Right renal pelvis (tissue), 4 donors: Measurements from ENCODE around the gene CCDC169. TPM values are rescaled to one million over a fixed set of nuclear protein-coding genes. Genes with fewer than 3 reads are reported as not detected.
"Not testable (repeated sequence)": the region's sequence is repeated elsewhere in the genome, so short reads cannot be mapped to it uniquely, and the experiment has no call there.

Source experiments
- DNase-seq, 4 donors: peaks; one replicate each; pipeline ENCODE4 v3.0.0-alpha.2; 2013; ENCODE audit warnings: low read depth in 4 of 4, low spot score in 3 of 4, missing footprints in 1 of 4
- polyA plus RNA-seq, 4 donors: library from polyadenylated mRNA; unstranded; fragments of 120-200 nt; gene quantifications; one replicate each; pipeline ENCODE4 v1.2.1, GENCODE V29; 2013; ENCODE audit not compliant: insufficient read length in 4 of 4

The CCDC169 gene
- 1 to 10 TPM; 4.2 to 6.9 (median 5.8) TPM for polyA plus RNA-seq

DNA sequence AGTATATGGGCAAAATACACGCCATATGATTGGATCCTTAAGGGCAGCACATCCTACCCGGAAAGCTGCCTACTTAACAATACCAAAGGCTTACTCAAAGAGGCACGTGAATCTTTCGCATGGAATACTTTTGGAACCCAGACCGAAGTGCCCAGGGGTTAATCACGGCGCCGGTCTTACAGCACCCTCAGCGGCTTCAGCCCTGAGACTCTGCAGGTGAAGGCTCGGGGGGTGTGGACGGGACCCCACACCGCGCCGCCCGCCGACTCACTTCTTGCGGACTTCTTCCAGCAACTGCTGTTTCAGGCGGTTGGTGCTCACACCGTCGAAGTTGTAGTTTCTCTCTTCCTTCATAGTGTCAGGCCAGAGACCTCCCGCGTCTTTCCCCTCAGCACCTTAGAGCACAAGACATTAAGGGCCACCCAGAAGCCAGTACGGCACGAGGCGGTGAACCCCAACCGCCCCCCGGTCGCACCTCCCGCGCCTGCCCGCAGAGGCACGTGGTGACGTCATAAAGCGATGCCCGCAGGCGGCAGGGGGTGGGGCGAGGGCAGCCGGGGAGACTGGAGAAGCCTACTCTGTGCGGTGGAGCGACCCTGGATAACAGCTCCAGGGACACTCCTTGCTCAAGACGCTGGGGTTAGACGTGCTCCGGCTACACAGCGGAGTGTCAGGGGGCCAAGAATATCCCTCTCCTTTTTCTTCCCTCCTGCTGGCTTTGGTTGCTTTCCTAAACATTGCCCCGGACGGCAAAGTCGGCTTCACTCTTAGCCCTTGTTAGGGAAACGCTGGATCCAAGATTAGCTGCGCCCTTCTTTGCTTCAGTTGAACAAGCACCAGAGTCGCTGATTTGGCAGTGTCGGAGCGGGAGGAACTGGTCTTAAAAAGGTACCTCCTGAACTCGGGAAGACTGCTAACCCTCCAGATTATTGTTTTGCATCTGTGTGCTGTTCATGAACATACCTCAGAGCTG lies at the start of gene CCDC169:
Gene CCDC169, minus strand, starts transcription at position 449 of the 973 bp plus-strand sequence. Its CDS starts 95 bp downstream, at position 354.
- peak; percentile 54 to 64 (median 60) for DNase-seq

DNA sequence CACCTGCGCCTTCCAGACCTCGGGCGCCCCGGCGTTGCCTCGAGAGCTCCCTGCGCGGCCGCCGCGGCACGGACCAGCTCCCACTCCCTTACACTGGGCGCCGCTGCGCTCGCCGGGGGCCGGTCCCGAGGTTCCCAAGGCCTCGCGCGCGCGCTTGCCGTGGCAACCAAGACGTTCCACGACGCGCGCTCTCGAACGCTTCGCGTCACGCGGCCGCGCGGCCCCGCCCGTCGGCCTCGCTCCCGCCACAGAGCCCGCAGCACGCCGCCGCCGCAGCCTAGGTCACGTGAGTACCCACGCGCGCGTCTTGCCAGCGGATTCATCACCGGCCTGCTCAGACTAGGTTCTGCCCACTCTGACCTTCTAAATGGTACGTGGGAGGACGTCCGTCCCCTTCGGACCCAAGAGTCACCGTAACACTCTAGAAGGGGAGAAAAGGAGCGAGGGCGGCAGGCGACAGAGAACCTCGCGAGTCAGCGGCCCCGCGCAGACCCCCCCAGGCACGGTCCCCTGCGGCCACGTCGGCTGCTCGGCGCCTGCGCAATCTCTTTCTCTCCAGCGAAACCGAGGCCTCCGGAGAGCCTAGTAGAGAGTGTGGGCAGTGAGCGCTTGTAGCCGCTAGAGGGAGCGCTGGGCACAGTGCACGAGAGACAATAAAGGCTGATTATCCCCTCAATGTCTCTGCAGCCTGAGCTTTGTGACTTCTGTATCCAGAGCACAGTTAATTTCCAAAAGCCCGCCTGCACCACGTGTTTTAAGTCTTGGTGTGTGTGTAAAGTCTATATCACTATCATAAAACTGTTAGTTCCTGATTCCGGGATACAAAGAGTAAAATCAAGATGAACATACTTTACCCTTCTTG lies 48.8 kb upstream of the CCDC169 start, which contains the start of gene SPART:
Gene SPART, minus strand, starts transcription at position 173 of the 862 bp plus-strand sequence. CDS start 10,564 bp downstream, outside the sequence.
- DNase-seq, result peak; percentile 82 to 91 (median 86)

DNA sequence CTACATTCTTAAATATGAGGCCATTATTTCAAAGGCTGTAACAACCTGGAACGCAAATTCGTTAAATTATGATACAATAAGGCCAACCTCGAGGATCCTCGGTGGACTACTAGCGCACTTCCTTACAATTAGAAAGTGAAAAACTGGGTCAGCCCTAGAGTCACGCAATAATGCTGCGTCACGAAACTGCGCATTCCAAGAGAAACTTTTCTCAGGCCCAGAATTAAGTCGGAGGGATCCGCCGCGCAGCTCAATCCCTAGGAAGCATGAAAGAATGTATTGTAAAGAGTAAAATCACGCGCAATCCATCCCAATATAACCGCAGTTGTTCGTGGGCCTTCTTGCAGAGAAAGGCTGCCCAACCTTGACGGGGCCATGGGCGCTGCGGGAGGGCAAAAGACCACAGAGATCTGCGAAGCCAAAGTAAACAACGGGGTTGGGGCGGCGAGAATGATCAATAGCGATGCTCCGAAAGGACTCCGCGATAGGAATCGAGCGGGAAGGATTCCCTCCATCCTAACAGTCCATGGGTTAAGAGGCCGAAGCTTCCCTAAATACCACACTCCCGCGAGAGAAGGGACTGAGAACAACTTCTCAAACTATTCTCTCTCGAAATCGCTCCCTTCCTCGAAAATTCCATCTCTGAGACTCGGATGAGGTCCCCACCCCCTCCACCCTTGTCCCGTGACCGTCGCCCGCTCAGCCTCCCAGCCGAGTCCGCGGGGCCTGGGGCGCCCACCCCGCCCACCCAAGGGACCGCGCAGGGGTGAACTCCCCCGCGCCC lies 48.0 kb upstream of the CCDC169 start:
- peak; percentile 63 to 69 (median 66) for DNase-seq

DNA sequence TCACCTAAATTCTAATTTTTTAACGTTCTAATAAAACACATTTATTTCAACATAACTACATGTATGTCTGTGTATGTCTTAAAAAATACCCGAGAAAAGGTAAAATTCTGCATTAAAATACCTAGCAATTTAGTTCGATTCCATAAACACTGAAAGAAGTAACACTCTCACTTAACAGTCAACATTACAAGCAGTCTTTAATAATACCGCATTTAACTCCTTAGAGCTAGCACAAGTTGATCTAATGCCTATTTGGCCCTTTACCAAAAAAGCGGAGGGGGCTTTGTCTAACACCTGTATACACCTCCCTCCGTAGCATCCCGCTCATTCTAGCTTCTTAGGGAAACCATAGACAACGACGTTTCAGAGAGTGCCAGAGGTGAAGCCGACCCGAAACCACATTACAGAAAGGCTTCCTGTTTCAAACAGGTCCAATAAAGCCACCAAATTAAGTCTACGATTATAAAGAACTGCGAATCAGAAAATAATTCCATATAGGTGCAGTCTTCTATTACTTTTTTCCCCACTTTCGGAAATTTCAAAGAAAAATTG lies 47.3 kb upstream of the CCDC169 start:
- peak in 1 of 4 donors; percentile 25 for DNase-seq

DNA sequence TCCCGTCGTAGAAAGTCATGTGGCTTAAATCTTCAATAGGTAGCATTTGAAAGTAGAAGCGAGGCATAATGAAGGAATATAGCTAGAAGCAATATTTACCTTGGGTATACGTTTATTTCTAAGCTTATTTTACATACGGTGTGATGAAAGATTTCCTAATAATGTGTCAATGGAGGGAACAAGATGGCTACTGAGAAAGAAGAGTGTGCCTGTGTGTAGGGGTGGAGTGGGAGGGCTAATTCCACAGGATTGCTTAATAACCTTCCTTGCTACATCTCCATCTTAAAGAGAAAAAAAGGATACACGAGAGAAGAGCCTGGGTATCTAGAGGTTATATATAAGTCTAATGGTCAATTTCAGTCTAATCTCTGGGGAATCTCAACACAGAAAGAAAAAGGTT lies 46.6 kb upstream of the CCDC169 start:
- DNase-seq, result no peak

DNA sequence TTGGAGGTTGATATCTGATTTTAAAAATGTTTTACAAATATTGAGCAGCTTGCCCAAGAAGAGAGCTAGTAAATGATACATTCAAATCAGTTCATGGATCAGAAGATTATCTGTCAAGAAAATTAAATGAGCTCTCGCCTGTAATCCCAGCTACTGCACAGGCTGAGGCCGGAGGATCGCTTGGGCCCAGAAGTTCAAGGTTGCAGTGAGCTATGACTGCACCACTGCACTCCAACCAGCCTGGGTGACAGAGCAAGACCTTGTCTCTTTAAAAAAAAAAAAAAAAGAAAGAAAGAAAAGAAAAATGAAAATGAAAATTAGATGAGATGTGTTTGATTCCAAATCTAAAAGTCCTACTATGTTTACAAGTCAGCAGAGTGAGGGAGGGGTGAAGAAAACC lies 46.2 kb upstream of the CCDC169 start:
- no peak for DNase-seq

DNA sequence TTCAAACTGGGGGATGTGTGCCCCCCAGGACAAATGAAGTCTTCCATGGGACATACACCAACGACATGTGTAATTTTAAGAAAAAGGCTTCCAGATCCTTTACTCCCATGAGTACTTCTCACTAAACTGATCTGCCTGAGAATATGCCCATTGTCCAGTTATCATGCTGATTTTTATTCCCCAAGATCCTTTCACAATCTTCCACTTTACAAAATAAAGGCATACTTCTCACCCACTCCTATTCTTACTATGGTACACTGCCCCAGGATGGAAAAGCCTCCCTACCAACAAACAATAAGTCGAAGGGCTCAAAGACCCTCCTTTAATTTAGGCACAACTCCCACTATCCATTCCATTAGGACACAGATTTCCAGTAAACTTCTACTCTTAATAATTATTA lies 45.1 kb upstream of the CCDC169 start:
- no peak for DNase-seq

DNA sequence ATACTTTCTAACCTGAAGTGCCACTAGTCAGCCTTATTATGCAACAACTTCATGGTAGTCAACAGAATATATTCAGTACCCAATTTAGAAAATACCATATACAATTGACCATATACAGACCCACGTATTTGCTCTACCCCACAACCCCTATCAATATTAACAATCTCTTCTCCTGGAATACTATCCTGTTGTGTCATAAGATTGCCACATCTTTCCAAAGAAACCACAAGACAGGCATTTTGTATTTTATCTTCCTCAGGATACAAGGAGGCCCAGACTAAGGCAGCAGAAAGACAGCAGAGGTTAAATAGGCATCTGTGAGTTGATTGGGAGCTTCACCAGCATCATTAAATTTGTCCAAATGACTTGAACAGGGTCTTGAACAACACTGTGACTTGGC lies 44.1 kb upstream of the CCDC169 start:
- no peak for DNase-seq

DNA sequence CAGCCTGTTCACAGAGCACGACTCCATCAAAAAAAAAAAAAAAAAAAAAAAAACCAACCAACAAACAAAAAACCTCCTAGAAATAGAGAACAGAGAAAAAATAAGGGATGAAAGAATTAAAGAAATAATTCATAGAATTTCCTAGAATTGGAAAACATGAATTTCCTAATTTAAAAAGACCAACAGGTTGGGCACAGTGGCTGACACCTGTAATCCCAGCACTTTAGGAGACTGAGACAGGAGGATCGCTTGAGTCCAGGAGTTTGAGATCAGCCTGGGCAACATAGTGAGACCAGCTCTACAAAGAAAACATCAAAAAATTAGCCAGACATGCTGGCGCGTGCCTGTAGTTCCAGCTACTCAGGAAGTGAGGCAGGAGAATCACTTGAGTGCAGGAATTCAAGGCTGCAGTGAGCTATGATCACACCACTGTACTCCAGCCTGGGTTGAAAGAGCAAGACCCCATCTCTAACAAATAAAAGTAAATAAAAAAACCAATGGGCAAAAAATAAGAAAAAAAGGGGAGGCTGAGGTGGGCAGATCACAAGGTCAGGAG lies 42.1 kb upstream of the CCDC169 start:
- DNase-seq, result no peak

DNA sequence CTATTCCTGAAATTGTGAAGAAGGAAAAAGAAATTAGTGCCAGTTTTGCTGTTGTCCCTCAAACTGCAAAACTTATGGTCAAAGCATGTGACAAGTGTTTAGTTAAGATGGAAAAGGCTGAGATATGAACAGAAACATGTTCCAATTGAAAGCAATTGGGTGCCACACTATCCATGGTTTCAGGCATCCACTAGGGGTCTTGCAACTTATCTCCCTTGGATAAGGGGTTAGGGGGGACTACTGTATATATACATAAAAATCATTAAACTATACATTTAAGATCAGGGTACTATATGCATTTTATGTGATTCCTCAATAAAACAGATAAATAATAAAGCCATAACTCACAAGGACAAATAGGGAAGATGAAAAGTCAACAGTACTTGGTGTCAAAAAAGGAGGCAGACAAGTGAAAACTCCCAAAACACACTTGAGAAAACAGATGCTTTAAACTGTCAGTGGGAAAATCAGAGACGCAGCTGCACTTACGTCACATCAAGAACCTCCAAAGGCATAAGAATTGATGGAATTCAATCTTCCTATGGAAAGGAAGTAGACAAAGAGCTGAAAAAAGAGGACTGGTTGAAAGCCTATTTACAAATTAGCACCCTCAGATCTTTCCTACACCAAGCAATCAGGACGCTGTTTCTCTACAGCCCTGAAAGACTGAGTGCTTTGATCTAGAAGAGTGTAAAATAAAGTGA lies 40.5 kb upstream of the CCDC169 start:
- no peak for DNase-seq

DNA sequence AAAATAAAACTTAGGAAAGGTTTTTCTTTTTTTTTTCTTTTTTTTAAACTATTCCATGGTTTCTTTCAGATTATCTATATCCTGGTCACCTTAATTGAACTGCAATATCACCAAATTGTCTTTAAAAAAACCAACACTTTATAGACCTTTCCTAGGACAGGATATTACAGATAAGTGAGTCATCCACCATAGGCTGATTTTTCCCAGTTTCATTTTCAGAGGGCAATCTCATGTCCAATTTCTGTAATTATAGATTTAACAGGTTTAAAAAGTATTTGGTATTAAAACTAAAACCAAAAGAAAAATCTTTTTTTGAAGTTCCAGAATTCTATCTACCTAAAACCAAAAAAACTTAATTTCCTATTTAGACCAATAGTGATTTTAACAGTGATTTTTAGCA lies 35.4 kb upstream of the CCDC169 start:
- DNase-seq, result no peak

DNA sequence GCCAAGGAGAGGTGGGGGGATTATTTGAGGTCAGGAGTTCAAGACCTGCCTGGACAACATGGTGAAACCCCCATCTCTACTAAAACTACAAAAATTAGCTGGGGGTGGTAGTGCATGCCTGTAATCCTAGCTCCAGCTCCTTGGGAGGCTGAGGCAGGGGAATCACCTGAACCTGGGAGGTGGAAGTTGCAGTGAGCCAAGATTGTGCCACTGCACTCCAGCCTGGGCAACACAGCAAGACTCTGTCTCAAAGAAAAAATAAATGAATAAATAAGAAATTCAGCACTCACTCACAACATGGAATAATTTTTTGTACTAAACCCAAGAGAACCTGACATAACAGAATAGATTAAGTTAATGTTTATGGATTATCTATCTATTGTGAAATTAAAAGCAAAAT lies 34.6 kb upstream of the CCDC169 start:
- DNase-seq, result not testable (repeated sequence)

DNA sequence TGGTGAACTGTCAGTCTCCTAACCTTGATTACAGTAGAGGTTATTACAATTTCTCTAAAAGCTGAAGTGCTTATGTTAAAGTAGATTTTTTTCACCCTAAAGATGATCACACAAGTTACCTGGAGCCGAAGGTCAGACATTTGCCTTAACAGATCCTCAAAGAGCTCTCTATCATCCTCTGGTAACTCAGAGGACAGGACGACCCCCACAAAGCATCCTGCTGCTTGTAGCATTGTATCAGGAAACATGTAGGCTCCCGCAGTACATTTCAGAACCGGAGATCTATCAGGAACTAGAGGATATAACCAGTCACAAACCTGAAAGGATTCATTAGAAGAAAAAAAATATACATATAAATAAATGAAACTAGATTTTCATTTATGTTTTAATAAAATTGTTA lies 33.7 kb upstream of the CCDC169 start:
- DNase-seq, result no peak

DNA sequence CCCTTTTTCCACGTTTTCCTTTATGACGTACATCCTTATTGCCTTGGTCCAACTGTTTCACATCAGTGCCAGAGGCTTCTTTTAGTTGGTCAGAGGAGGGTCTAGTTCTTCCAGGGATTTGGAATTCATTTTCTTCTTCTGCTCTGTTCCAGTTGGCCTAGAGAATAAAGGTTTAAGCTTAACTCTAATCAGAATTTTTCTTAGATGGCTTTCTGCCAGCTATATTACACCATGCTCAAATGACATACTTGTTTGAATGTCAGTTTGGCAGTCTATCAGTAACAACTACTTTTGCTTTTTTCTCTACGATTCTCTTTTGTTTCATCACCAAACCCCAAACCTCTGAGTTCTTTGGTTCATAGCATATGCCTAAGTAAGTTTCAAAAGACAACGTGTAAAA lies 31.7 kb upstream of the CCDC169 start:
- no peak for DNase-seq

DNA sequence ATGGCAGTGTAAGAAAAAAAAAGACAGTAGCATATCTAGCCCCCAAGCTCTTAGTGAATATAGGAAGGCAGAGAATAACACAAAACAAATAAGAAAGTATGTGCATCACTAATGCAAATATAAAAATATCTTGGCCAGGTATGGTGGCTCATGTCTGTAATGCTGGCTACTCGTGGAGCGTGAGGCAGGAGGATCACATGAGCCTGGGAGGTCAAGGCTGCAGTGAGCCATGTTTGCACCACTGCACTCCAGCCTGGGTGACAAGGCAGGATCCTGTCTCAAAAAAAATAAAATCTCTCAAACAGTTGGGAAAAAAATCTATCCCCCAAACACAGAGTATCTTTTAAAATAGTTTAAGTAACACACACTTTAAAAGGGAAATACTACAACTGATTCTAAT lies 31.2 kb upstream of the CCDC169 start:
- no peak for DNase-seq

DNA sequence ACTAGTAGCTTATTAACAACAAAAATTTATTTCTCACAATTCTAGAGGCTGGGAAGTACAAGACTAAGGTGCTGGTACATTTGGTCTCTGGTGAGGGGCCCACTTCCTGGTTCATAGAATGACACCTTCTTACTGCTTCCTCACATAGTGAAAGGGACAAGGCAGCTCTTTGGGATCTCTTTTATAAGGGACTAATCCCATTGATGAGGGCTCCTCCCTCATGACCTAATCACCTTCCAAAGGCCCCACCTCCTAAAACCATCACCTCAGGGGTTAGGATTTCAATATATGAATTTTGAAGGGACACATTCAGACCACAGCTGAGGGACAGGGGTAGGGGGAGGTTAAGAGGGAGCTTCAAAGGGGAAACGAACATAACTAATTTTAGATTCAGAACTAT lies 28.3 kb upstream of the CCDC169 start:
- no peak for DNase-seq

DNA sequence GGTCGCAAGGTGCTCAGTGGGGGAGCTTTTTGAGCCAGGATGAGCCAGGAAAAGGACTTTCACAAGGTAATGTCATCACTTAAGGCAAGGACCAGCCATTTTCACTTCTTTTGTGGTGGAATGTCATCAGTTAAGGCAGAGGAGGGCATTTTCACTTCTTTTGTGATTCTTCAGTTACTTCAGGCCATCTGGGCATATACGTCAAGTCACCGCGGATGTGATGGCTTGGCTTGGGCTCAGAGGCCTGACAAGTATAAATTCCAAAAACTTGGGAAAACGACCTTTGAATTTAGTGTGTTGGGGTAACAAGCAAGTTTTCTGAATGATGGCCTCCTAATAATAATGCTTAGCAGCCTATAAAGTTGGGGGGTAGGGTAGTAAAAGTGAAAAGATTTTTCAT lies 27.3 kb upstream of the CCDC169 start:
- not testable (repeated sequence) for DNase-seq

DNA sequence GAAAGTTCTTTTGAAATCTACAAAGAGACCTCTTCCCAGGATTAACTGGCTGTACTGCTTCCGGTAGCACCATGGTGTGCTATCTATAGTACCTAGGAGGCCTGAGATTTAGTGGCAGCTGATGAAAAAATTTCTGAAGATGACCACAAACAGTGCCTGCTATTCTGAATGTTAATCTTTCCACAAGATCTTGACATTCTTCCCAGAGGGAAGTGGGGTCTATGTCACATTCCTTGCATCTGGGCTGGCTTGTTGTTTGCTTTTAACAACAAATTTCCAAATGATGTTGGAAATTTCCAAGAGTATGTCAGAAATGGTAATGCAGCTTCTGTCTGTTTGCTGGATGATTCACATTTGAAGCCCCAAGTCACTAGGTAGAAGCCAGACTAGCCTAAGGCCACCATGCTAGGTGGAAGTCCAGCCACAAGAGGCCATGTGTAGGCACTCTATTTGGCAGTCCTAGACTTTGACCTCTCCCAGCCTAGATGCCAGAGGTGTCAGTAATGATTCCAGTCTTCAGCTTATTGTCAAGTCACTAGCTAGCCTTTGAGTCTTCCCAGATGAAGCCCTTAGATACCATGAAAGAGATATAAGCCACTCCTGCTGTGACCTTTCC lies 26.4 kb upstream of the CCDC169 start:
- no peak for DNase-seq

DNA sequence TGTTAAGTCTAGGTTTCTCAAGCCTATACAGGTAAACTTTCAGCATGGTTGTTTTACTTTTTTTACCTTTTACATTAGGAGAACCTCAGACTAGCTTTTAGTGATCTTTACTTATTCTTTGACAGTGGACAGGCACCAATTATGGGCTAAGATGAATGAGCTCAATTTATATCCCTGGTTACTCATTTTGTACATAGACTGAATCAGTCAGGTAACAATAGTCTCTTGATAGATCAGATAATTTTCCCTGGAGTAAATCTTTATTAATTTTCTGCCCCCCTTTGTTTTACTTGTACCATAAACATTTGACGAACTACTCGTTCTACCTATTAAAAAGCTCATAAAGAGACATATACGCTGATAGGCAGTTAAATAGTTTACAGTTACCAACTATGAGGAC lies 25.8 kb upstream of the CCDC169 start:
- DNase-seq, result no peak
